GM18861 (cell line): ENCODE results near the gene SLC25A15.

Experiments
- ATAC-seq: cut with Tn5 transposase; IDR thresholded peaks from one replicate; pipeline ENCODE4 v1.9.1; 2021; ENCODE audit not compliant: unreplicated experiment

The SLC25A15 gene

DNA sequence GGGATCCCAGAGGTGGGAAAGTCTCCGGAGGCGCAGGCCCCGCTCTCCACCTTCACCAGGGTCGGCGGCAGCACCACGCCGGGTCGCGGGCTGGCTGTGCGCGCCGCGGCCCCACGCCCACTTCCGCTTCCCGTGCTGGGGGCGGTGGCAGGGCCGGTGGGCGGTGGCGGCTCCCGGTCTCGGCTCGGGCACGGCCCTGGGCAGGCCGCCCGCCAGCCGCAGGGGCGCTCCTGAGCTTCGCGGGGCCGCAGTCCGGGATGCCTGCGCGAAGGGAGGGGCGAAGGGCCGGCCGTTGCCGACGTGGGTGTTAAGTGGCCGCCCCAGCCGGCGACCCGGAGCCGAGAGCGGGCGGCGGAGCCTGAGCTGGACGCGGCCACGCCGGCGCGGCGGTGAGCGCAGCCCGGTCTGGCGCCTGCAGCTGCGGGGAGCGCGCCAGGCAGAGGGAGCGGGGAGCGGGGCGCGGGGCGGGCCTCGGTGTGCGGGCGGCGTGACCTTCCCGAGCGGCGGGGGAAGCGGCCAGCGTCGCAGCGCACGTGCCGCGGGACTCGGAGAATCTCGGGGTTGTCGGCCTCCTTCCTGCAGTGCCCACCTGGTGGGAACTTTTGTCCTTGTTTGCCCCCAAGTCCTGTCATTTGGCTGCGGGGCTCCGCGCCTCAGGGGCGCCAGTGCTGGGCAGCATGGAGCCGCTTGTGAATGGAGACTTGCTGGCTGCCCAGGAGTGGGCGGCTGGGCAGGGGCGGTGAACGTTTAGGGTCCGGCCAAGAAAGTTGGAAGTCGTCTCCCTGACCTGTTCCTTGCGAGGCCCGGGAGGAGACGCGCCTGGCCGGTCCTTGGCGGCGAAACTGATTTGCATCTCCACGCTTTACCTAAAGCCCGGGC lies at the start of gene SLC25A15:
Gene SLC25A15, plus strand, starts transcription at position 337 of the 879 bp plus-strand sequence. CDS start 3,616 bp downstream, outside the sequence.
- ATAC-seq: peak; percentile 80

DNA sequence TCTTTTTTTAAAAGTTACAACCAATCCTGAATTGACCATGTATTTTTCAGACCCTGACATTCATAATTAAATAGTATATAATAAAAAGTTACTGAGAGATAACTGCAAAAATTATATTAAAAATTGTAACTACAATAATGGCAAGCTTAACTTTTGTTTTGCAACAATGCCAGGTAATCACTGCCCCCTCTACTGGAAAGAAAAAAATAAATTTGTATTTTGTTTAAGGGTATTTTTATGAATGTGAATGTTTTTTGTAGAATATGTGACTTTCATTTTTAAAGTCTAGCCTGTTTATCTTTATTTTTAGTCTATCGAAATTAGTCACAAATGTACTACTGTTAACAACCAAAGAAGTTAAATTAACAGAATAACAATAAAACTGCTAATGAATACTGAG lies 40.1 kb upstream of the SLC25A15 start:
- ATAC-seq: no peak

DNA sequence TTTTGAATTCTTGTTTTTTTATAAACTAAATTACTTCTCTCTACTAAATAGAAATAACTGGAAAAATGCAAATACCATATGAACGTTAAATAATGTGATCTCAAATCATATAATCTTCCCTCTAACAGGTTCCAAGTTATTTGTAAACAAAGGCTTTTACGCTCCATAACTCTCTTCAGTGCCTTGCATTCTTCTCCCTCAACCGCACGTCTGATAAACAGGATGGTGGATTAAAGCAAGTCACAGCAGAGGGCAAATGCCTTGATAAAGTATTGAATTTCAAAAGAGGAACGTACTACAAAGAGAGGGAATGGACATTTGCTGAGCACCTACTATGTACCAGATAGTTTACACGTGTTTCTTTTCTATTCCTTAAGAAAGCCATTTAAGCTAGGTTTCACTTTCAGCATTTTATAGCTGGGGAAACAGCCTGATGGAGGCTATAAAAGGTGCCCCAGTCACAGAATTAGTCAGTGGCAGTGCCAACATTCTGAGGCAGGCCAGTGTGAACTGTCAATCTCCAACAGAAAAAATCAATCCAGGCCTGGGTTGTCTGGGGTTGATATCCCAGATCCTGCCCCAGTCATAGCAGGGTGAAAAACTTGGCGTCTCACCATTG lies 34.2 kb upstream of the SLC25A15 start:
- no peak for ATAC-seq

DNA sequence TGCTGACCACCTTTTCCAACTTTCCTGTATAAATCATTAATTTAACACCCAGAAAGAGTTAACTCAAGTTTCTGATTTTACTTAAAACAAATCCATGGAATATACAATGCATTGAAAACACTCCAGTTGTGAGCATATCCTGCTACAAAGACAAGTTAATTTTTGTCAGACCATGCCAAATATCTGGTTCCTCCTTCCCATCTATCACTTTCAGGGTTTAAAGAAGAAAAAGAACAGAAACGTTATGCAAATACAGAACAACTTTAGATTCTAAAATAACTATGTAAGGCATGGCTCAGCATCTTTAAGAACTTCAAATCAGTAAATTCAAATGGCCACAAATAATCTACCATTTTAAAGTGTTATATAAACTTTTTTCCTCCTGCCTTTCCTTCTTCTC lies 33.4 kb upstream of the SLC25A15 start:
- peak; percentile 42 for ATAC-seq

DNA sequence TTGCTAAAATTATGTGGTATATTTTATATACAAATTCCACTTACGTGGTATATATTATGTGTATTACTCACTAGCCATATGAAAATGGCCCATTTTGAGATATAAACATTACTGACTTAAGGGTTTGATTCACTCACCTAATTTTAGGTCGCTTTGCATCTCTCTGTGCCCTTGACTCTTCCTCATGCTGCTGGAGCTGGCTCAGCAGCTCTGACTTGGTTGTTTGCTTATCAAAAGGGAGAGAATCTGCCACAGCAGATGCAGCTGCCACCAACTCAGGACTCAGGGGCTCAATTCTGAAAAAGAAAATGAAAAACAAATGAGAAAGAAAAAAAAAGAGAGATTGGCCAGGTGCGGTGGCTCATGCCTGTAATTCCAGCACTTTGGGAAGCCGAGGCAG lies 30.6 kb upstream of the SLC25A15 start:
- ATAC-seq: no peak

DNA sequence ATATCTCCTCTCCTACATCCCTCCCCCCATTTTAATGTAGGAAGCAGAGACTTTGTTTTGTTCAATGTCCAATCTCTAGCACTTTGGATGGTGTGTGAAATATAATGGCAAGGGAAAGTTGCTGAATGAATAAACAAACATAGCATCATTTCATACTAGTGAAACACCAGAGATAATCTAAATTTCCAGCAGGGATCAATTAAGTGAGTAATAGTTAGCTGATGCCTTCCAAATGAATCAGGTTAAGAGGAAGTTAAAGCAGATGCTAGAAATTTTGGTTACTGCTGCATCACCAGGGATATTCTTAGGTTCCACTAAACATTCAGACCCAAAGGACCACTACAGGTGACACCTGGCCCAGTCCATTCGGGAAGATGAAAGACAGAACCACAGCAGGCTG lies 26.6 kb upstream of the SLC25A15 start:
- ATAC-seq: no peak

DNA sequence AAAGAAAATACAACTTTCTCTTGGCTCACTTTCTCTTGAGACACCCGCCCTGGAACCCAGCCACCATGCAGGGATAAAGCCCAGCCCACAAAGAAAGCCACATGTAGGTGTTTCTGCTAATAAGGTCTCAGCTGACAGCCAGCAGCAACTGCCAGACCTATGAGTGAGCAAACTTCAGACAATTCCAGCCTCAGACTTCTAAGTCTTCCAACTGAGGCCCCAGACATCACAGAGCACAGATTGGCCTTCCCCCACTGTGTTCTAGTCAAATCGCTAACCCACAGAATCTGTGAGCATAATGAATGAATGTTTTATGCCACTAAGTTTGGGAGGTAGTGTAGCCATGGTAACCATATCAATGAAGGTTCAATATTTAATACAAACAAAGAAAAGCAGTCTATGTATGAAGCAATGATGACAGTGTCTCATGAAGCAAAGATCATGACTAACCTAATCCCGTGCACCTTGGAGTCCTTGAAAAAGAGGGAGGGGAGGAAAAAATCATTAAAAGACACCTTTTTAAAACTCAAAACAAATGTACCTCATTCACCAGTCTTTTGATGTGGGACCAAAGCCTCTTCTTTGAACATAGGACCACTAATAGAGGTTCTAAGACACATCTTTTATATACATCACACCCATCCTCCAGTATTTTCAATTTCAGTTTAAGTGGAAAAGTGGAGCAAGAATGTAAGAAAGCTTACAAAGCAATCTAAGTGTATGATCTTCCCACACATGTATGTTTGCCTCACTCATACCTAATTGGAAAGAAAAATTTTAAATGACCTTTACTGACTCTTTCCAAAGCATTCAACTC lies 24.6 kb upstream of the SLC25A15 start:
- ATAC-seq: no peak

DNA sequence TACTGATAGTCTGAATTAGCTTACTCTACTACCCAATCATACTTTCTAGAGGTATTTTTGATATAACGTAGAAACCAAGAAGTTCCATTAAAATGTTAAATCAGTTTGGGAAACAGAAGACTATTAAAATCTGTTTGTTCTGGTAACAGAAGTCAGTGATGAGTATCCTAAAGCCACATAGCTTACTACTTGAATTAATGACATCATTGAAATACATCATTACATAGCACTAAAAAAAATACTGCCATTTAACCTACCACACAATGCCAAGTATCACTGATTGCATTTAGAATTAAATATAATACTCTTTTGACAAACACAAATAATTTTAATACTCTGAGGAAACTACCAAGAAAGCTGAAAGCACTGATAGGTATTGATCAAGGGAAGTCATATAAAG lies 23.8 kb upstream of the SLC25A15 start:
- no peak for ATAC-seq

DNA sequence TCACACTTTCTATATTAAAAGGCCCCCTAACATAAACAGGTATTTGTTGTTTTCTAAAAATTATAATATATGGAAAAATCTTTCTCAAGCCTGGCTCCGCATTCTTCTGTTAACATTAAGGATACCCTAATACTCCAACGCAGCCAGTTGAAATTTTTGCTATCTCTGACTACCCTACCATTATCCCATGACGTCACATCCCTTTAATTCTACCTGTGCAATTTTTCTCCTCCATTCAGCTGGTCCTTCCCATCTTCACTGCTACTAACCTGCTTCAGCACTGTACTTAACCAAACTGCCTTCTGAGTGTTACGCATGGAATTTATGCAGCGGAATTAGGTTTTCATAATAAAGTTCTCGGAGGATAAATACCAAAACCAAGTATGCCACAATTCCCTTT lies 19.4 kb upstream of the SLC25A15 start:
- ATAC-seq: no peak

DNA sequence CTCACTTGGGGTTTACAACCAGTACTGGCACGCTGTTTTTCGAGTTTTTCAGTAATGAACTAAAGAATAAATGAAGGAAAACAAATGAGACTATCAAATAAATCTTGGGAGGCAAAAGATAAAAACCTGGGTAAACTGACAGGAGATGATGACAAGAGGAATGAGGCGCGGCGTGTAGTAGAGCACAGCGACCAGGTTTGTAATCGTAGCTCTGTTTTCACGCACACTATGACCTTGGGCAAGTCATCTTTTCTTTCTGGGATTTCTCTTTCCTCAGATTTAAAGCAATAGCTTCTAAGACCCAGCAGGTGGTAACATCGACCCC lies 18.8 kb upstream of the SLC25A15 start:
- no peak for ATAC-seq

DNA sequence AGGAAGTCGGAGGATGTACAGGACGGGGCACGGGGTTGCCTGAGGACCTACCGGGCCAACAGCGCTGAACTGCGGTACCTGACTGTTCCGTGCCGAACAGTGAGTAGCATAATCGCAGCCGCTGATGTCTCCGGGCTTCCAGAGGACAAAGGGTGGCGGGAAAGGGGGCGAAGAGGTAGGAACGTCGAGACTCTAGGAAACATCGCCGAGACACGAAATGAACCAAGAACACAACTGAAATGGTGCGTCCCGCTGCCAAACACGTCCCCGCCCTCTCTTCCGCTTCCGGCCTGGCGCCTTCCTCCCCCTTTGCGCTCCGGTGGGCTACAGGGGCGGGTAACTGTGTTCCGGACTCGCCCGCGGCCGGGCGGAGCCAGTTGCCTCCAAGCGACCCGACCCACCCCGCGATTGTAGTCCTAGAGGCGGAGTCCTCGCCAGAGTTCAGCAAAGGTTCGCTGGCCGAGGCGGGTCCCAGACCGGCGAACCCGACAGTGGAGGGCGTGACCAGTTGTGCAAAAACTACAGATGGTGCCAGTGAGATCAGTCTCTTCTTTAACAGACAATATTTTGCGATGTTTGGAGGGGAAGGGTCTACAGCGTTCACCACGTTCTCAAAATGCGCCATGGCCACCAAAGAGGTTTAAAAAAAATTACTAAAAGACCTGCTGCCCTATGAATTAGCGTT lies 18.3 kb upstream of the SLC25A15 start, which contains the start of gene MRPS31:
Gene MRPS31, minus strand, starts transcription at position 257 of the 685 bp plus-strand sequence. Its CDS starts 54 bp downstream, at position 203.
- peak; percentile 93 for ATAC-seq

DNA sequence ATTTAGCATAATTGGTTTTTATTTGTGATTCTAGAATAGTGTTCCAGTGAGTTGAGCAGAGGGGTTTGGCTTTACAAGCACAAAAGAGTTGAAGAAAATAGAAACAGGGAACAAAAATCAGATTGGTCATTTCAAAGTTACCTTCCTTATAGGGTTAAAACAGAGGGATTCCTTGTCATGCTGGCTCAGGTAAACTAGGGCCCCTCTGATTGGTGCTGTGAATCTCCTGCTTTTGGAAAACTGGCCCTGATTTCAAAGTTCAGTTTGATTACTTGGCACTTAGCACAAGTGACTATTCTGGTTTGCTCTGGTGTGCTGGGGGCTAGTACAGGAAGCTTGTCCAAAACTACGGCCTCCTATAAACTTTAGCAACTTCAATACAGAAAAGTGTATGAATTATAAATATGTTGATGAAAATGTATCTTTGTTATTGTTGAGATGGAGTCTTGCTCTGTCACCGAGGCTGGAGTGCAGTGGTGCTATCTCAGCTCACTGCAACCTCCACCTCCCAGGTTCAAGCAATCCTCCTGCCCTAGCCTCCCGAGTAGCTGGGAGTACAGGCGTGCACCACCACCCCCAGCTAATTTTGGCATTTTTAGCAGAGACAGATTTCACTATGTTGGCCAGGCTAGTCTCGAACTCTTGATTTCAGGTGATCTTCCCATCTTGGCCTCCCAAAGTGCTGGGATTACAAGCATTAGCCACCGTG lies 16.5 kb upstream of the SLC25A15 start:
- ATAC-seq: no peak

DNA sequence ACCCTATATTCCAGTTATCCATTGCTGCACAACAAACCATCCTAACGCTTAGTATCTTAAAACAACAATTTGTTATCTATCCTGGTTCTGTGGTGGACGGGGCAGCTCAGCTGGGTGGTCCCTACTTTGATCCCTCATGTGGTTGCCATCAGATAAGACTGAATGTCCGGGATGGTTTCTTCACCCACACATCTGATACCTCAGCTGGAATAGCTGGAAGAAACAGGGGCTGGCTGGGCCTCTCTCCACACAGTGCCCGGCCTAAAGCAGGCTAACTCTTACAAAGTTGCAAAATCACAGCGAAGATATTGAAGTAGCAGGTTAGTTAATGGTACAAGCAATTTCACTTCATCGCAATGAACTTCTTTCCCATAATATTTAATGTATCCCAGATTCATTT lies 14.7 kb upstream of the SLC25A15 start:
- ATAC-seq: no peak

DNA sequence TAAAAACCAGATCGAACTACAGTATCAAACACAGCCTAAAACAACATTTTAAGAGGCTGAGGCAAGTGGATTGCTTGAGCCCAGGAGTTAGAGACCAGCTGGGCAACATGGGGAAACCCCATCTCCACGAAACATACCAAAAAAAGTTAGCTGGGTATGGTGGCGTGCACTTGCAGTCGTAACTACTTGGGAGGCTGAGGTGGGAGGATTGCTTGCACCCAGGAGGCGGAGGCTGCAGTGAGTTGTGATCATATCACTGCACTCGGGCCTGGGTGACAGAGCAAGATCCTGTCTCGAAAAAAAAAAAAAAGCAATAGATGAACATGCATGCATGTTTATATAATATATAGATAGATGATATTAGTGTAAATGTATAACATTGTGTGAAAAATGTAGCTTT lies 13.2 kb upstream of the SLC25A15 start:
- no peak for ATAC-seq

DNA sequence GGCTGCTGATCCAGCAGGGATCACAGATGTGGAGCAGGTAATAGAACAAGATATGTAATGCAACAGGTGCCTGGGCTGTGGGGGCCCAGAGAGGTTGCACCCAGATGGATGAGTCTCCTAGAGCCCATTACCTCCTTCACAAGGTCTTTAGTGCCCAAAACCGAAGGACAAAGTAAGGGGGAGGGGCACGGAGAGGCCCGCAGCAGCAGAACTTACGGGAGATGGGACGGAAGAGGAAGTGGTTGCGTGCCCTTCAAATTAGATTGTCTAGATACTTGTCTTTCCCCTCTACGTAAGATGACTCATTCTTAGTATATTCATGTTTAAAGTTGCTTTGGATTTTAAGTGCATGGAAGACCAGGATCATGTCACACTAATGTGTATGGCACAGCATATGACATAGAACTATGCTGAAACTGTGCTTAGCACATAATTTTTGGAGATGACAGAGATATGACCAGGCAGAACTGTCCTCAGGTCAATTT lies 12.7 kb upstream of the SLC25A15 start:
- ATAC-seq: peak; percentile 50

DNA sequence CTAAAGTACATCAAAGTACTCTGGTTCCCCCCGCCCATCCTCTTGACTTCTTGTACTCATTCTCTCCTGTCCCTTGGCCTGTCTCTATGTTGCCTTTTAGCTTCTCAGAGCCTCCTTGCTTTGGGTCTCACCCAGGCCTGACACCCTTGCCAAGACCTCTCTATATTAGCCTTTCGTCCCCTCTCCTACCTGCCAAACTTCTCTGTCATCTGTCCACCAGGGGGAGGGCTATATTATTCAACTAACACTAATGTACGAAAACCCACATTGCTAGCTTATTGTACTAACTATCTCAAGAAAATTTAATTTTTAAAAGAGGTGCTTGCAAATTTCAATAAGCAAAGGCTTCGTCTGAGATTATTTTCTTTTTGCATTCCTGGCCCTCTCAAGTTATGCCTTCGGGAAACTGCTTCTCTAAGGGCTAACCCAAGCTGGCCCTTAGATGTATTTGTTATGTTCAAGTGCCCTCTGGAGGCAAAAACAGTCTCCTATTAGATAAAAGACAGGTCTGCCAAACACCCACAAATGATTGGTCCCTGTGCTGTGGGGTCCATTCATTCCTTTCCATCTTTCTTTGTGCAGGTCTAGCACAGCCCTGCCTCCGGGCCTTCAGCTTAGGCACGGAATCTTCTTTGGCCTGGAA lies 12.1 kb upstream of the SLC25A15 start:
- peak; percentile 68 for ATAC-seq

DNA sequence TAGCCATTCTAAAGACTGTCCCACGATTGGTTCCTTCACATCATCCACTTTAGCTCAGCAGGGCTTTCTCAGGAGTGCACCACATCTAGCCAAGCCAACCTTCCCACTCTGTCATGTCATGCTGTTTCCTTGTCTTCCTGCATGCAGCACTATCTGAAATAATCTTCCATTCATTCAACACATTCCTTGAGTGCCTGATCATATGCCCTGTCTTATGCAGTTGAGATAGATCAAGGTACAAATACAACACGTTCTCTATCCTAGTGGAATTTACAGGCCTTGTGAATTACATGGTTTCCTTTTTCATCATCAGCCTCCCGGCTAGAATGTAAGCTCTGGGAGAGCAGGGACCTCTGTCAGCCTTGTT lies 11.6 kb upstream of the SLC25A15 start:
- ATAC-seq: no peak

DNA sequence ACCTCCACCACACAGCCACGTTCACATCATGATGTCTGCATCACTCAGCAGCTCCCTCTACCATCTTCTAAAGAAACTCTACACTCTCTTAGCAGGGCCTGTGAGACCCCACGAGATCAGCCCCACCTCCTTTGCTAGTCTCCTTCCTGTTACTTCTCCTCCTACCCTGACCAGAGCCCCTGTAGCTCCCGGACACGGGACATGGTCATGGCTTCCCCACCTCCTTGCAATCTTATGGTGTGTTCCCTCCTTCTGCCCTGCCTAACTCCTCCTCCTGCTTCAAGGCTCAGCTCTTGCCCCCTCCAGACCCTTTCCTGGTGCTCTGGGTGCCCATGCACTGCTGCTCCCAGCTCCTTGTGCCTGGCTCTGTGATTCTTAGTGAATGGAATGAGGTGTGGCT lies 10.4 kb upstream of the SLC25A15 start:
- ATAC-seq: no peak

DNA sequence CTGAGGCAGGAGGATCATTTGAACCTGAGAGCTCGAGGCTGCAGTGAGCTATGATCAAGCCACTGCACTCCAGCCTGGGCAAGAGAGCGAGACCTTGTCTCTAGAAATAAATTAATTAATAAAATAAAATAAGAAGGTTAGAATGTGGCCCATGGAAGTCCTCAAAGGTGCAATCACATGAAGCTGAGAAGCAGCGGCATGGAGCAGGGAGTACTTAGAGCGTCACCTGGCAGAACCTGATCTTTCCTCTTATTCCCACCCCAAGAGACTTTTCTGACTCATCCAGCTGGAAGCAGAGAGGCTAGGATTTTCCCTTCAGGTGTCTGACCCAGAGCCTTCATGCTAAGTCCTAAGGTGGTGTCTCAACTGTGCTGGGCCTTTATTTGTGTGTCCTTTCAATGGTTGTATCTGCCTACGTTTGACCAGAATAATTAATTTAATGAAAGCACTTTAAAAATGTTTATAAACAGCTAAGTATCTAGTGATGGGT lies 9.6 kb upstream of the SLC25A15 start:
- no peak for ATAC-seq
